ENCODE measurements around the gene CTIF.

DNA sequence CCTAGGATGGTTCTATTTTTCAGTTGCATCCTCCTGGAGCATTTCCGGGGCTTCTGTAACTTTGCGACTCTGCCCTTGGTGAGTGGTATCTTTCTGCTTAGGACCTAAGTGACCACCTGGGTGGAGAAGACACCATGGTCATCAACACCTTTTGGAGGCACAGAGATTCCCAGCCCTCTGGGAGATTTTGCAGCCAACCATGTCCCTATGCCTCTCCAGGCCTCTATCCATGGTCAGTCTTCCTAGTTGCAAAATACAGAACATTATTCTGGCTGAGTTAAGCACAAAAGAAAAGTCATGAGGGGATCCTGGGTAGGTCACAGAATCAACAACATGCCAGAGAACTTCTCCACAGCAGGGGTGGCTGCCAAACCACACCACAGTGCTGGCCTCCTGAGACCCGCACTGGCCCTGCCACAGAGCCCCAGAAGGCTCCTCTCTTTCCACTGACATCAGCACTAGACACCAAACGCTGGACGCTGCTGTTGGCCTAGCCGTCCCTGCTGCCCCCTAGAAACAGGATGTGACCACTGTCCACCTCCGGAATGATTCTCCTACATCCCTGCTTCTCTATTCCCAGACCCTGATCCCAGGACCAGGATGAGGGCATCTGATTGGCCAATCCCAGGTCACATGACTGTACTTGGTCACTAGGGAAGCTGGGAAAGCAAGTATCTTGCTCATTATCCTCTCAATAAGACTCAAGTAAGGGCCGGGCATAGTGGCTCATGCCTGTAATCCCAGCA, 364.2 kb downstream of the CTIF start:
- no peak for TF ChIP-seq POLR2AphosphoS5 (IDR thresholded peaks at IDR 0.05)
- TF ChIP-seq CTCF (IDR thresholded peaks at IDR 0.05), result no peak
